Stomach (tissue), 4 donors: ENCODE results near the gene PDAP1.

Source experiments
- POLR2A ChIP-seq, 4 donors: fragments of 450-650 bp; IDR thresholded peaks; one replicate each; pipeline ENCODE4 v1.6.1; 2016; ENCODE audit warnings: antibody characterized with exemption in 4 of 4, control low read depth in 2 of 4, mild to moderate bottlenecking in 1 of 4, moderate library complexity in 1 of 4
- POLR2AphosphoS5 ChIP-seq, 3 donors: sonication (generic); formaldehyde crosslinking; IDR thresholded peaks; one replicate each; pipeline ENCODE4 v1.6.1; 2016; ENCODE audit warnings: antibody characterized with exemption in 3 of 3
- TF ChIP-seq, protein P1 (sequence below), 7 experiments: fragments of 450-650 bp in 4 of 7; fragments of 200-600 bp in 3 of 7; sonication (generic) in 3 of 7; IDR thresholded peaks; one replicate each; pipeline ENCODE4 v1.5.1; 2016 to 2019; ENCODE audit warnings: antibody characterized with exemption in 7 of 7, control low read depth in 2 of 7, mild to moderate bottlenecking in 1 of 7

DNA sequence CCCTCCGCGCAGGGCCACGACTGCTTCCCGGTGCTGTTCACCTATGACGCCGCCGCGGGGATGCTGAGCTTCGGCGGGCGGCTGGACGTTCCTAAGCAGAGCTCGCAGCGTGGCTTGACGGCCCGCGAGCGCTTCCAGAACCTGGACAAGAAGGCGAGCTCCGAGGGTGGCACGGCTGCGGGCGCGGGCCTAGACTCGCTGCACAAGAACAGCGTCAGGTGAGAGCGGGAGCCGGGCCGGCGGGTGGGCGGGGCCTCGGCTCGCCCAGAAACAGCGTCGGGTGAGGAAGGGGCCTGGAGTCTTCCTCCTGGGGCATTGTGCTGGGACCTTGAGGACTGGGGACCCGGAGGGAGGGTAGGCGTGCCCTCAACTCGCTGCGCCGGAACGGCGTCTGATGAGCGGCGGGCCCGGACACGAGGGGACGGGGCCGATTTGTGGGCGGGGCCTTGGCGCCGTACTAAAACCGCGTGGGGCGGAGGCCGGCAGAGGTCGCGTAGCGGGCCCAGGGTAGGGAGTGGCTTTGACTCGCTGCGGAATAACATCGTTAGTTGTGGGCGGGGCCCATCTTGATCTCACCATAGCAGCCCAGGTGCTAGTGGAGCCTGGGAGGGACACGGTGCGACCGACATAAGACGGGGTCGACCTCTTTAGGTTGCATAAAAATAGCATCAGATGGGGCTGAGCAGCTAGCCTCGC is 15.6 kb downstream of the PDAP1 start:
- TF ChIP-seq, protein P1, sequence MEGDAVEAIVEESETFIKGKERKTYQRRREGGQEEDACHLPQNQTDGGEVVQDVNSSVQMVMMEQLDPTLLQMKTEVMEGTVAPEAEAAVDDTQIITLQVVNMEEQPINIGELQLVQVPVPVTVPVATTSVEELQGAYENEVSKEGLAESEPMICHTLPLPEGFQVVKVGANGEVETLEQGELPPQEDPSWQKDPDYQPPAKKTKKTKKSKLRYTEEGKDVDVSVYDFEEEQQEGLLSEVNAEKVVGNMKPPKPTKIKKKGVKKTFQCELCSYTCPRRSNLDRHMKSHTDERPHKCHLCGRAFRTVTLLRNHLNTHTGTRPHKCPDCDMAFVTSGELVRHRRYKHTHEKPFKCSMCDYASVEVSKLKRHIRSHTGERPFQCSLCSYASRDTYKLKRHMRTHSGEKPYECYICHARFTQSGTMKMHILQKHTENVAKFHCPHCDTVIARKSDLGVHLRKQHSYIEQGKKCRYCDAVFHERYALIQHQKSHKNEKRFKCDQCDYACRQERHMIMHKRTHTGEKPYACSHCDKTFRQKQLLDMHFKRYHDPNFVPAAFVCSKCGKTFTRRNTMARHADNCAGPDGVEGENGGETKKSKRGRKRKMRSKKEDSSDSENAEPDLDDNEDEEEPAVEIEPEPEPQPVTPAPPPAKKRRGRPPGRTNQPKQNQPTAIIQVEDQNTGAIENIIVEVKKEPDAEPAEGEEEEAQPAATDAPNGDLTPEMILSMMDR (IDR thresholded peaks at IDR 0.05), result no peak
- TF ChIP-seq POLR2A (IDR thresholded peaks at IDR 0.05), result no peak
- TF ChIP-seq POLR2AphosphoS5 (IDR thresholded peaks at IDR 0.05), result peak in 2 of 3 donors; percentile 55 to 77
